ENCODE data around the gene POLG. TPM values are rescaled to one million over a fixed set of nuclear protein-coding genes. Genes with fewer than 3 reads are reported as not detected.
"Not testable (repeated sequence)": the region's sequence is repeated elsewhere in the genome, so short reads cannot be mapped to it uniquely, and the experiment has no call there.

The POLG gene
- total and polyA plus RNA-seq, 9 donors = 36.6 to 53.2 (median 39.4) TPM

- H3K9me3 ChIP-seq (replicated peaks; ENCODE audit: control insufficient read depth, low read depth, low read length) = no peaks in the 10 kb centered on the region
- no peaks in the 10 kb centered on the region for H3K4me1 ChIP-seq (ENCODE audit: control insufficient read depth, insufficient read depth, low read length)
- H3K27ac ChIP-seq (ENCODE audit: low read length) = no peak overlapping the region
- WGBS (ENCODE audit: insufficient coverage) = no CpG with 5 or more reads among the region's 4 CpGs
- H3K36me3 ChIP-seq (ENCODE audit: control insufficient read depth, insufficient read depth, low read length) = peaks cover 5% of the 10 kb centered on the region
- DNase-seq = no peak
- no peak overlapping the region for H3K4me3 ChIP-seq (ENCODE audit: low read length)
- H3K27me3 ChIP-seq (ENCODE audit: control insufficient read depth, insufficient read depth, low read length) = no peaks in the 10 kb centered on the region
Measured at GRCh38 chr15:89282631-89283030, 52.0 kb downstream of the POLG start.

- no peaks in the 10 kb centered on the region for H3K4me1 ChIP-seq (ENCODE audit: control insufficient read depth, insufficient read depth, low read length)
- H3K9me3 ChIP-seq (replicated peaks; ENCODE audit: control insufficient read depth, low read depth, low read length) = no peaks in the 10 kb centered on the region
- no peak for DNase-seq
- H3K27ac ChIP-seq (ENCODE audit: low read length) = no peak overlapping the region
- H3K27me3 ChIP-seq (ENCODE audit: control insufficient read depth, insufficient read depth, low read length) = no peaks in the 10 kb centered on the region
- H3K4me3 ChIP-seq (ENCODE audit: low read length) = no peak overlapping the region
- WGBS (ENCODE audit: insufficient coverage) = no CpG with 5 or more reads among the region's 1 CpG
- no peaks in the 10 kb centered on the region for H3K36me3 ChIP-seq (ENCODE audit: control insufficient read depth, insufficient read depth, low read length)
Measured at GRCh38 chr15:89278307-89278706, 56.3 kb downstream of the POLG start.

GRCh38 chr15:89277281-89277680 is 57.3 kb downstream of the POLG start:
- WGBS (ENCODE audit: insufficient coverage) = 100% methylated on average over 1 of the region's 4 CpGs
- H3K27me3 ChIP-seq (ENCODE audit: control insufficient read depth, insufficient read depth, low read length); H3K4me1 ChIP-seq (ENCODE audit: control insufficient read depth, insufficient read depth, low read length); H3K36me3 ChIP-seq (ENCODE audit: control insufficient read depth, insufficient read depth, low read length); H3K4me3 ChIP-seq (ENCODE audit: low read length); H3K9me3 ChIP-seq (replicated peaks; ENCODE audit: control insufficient read depth, low read depth, low read length); DNase-seq; H3K27ac ChIP-seq (ENCODE audit: low read length): not testable (repeated sequence)

Other genes with a start within 250 kb of the POLG start
- gene ABHD2, start 246.4 kb downstream of the POLG start, total RNA-seq = 15.2 TPM
- gene ABHD2, start 246.4 kb downstream of the POLG start, polyA plus RNA-seq (ENCODE audit: insufficient read depth in 1 of 8, insufficient read length in 8 of 8, low replicate concordance in 1 of 8) = 10 to 100 TPM; 15.7 to 29.6 (median 20.7) TPM
- not detected for gene RLBP1, start 113.2 kb downstream of the POLG start, total RNA-seq
- gene RLBP1, start 113.2 kb downstream of the POLG start, polyA plus RNA-seq (ENCODE audit: insufficient read depth in 1 of 8, insufficient read length in 8 of 8, low replicate concordance in 1 of 8) = under 1 TPM in 7 of 8 donors, not detected in 1; 0.25 to 0.45 (median 0.34) TPM
- 12.9 TPM for gene FANCI, start 90.8 kb downstream of the POLG start, total RNA-seq
- 10 to 100 TPM; 12.7 to 23.5 (median 19.3) TPM for gene FANCI, start 90.8 kb downstream of the POLG start, polyA plus RNA-seq (ENCODE audit: insufficient read depth in 1 of 8, insufficient read length in 8 of 8, low replicate concordance in 1 of 8)
- not detected for gene RHCG, start 161.8 kb upstream of the POLG start, total RNA-seq
- under 1 TPM in 2 of 8 donors, not detected in 6; 0.18 to 0.93 TPM for gene RHCG, start 161.8 kb upstream of the POLG start, polyA plus RNA-seq (ENCODE audit: insufficient read depth in 1 of 8, insufficient read length in 8 of 8, low replicate concordance in 1 of 8)
- gene TICRR, start 240.6 kb upstream of the POLG start, total RNA-seq = 2.2 TPM
- 1 to 10 TPM; 3.5 to 7.1 (median 5.4) TPM for gene TICRR, start 240.6 kb upstream of the POLG start, polyA plus RNA-seq (ENCODE audit: insufficient read depth in 1 of 8, insufficient read length in 8 of 8, low replicate concordance in 1 of 8)

Measured in muscle of leg (tissue), 11 donors.